ENCODE data around the gene ELL2. TPM values are rescaled to one million over a fixed set of nuclear protein-coding genes. Genes with fewer than 3 reads are reported as not detected.
A peak's percentile ranks its signal among the peaks of the same experiment; 100 is the strongest.

Gene ELL2
- polyA plus RNA-seq, 1 donor, result 49.4 TPM

GRCh38 chr5:95940758-95941682 is 20.6 kb downstream of the ELL2 start:
- peaks cover 3% of the 10 kb centered on the region for H3K4me1 ChIP-seq (ENCODE audit: control insufficient read depth, insufficient read depth, low read length)
- DNase-seq, result no peak

GRCh38 chr5:95939465-95939864 is 22.2 kb downstream of the ELL2 start:
- no peaks in the 10 kb centered on the region for H3K9me3 ChIP-seq (ENCODE audit: control insufficient read depth, low read depth, low read length)
- WGBS (ENCODE audit: insufficient coverage, low lambda C conversion rate), result no CpG with 5 or more reads among the region's 1 CpG
- peaks cover 5% of the 10 kb centered on the region for H3K4me1 ChIP-seq (ENCODE audit: control insufficient read depth, insufficient read depth, low read length)
- H3K4me3 ChIP-seq (ENCODE audit: low read length), result no peak overlapping the region
- H3K36me3 ChIP-seq (ENCODE audit: control insufficient read depth, insufficient read depth, low read length), result peaks cover 7% of the 10 kb centered on the region
- no peak overlapping the region for H3K27ac ChIP-seq (ENCODE audit: low read length)
- no peak for DNase-seq
- H3K27me3 ChIP-seq (ENCODE audit: control insufficient read depth, insufficient read depth, low read length), result no peaks in the 10 kb centered on the region

More at GRCh38 chr5:95940758-95941682, 20.6 kb downstream of the ELL2 start:
- H3K27me3 ChIP-seq (ENCODE audit: control insufficient read depth, insufficient read depth, low read length), result no peaks in the 10 kb centered on the region
- H3K27ac ChIP-seq (ENCODE audit: low read length), result no peak overlapping the region
- no peak overlapping the region for H3K4me3 ChIP-seq (ENCODE audit: low read length)
- peaks cover 7% of the 10 kb centered on the region for H3K36me3 ChIP-seq (ENCODE audit: control insufficient read depth, insufficient read depth, low read length)
- no CpG with 5 or more reads among the region's 3 CpGs for WGBS (ENCODE audit: insufficient coverage, low lambda C conversion rate)
- no peaks in the 10 kb centered on the region for H3K9me3 ChIP-seq (ENCODE audit: control insufficient read depth, low read depth, low read length)

- 100% methylated on average over 1 of the region's 1 CpG for WGBS (ENCODE audit: insufficient coverage, low lambda C conversion rate)
Observed at GRCh38 chr5:95938766-95939165, 22.9 kb downstream of the ELL2 start.

GRCh38 chr5:95938347-95938746 is 23.3 kb downstream of the ELL2 start:
- WGBS (ENCODE audit: insufficient coverage, low lambda C conversion rate), result 100% methylated on average over 1 of the region's 1 CpG
- no peak overlapping the region for H3K27ac ChIP-seq (ENCODE audit: low read length)

More at GRCh38 chr5:95938766-95939165, 22.9 kb downstream of the ELL2 start:
- DNase-seq, result no peak
- H3K4me3 ChIP-seq (ENCODE audit: low read length), result no peak overlapping the region
- H3K36me3 ChIP-seq (ENCODE audit: control insufficient read depth, insufficient read depth, low read length), result peaks cover 7% of the 10 kb centered on the region
- H3K9me3 ChIP-seq (ENCODE audit: control insufficient read depth, low read depth, low read length), result no peaks in the 10 kb centered on the region
- no peak overlapping the region for H3K27ac ChIP-seq (ENCODE audit: low read length)
- H3K4me1 ChIP-seq (ENCODE audit: control insufficient read depth, insufficient read depth, low read length), result peaks cover 6% of the 10 kb centered on the region
- no peaks in the 10 kb centered on the region for H3K27me3 ChIP-seq (ENCODE audit: control insufficient read depth, insufficient read depth, low read length)

GRCh38 chr5:95937607-95938152 is 24.0 kb downstream of the ELL2 start:
- Histone ChIP-seq H3K36me3 (ENCODE audit: control insufficient read depth, insufficient read depth, low read length) (peaks cover 7% of the 10 kb centered on the region), H3K4me3 (ENCODE audit: low read length) (no peak overlapping the region), H3K27me3 (ENCODE audit: control insufficient read depth, insufficient read depth, low read length) (no peaks in the 10 kb centered on the region), H3K4me1 (ENCODE audit: control insufficient read depth, insufficient read depth, low read length) (peaks cover 6% of the 10 kb centered on the region), H3K9me3 (ENCODE audit: control insufficient read depth, low read depth, low read length) (no peaks in the 10 kb centered on the region), H3K27ac (ENCODE audit: low read length) (no peak overlapping the region)
- 67% methylated on average over 2 of the region's 3 CpGs for WGBS (ENCODE audit: insufficient coverage, low lambda C conversion rate)
- no peak for DNase-seq

More at GRCh38 chr5:95938347-95938746, 23.3 kb downstream of the ELL2 start:
- peaks cover 7% of the 10 kb centered on the region for H3K36me3 ChIP-seq (ENCODE audit: control insufficient read depth, insufficient read depth, low read length)
- H3K27me3 ChIP-seq (ENCODE audit: control insufficient read depth, insufficient read depth, low read length), result no peaks in the 10 kb centered on the region
- no peaks in the 10 kb centered on the region for H3K9me3 ChIP-seq (ENCODE audit: control insufficient read depth, low read depth, low read length)
- H3K4me3 ChIP-seq (ENCODE audit: low read length), result no peak overlapping the region
- DNase-seq, result no peak
- H3K4me1 ChIP-seq (ENCODE audit: control insufficient read depth, insufficient read depth, low read length), result peaks cover 6% of the 10 kb centered on the region

GRCh38 chr5:95936812-95937397 is 24.7 kb downstream of the ELL2 start:
- peaks cover 7% of the 10 kb centered on the region for H3K36me3 ChIP-seq (ENCODE audit: control insufficient read depth, insufficient read depth, low read length)
- H3K27ac ChIP-seq (ENCODE audit: low read length), result no peak overlapping the region
- H3K4me3 ChIP-seq (ENCODE audit: low read length), result no peak overlapping the region
- no peak for DNase-seq
- H3K27me3 ChIP-seq (ENCODE audit: control insufficient read depth, insufficient read depth, low read length), result no peaks in the 10 kb centered on the region
- no peaks in the 10 kb centered on the region for H3K9me3 ChIP-seq (ENCODE audit: control insufficient read depth, low read depth, low read length)
- WGBS (ENCODE audit: insufficient coverage, low lambda C conversion rate), result 60% methylated on average over 1 of the region's 5 CpGs
- peaks cover 10% of the 10 kb centered on the region for H3K4me1 ChIP-seq (ENCODE audit: control insufficient read depth, insufficient read depth, low read length)

GRCh38 chr5:95935553-95936100 is 26.0 kb downstream of the ELL2 start:
- no peak overlapping the region for H3K4me3 ChIP-seq (ENCODE audit: low read length)
- no peak for DNase-seq
- H3K27ac ChIP-seq (ENCODE audit: low read length), result no peak overlapping the region
- H3K4me1 ChIP-seq (ENCODE audit: control insufficient read depth, insufficient read depth, low read length), result peaks cover 6% of the 10 kb centered on the region
- H3K36me3 ChIP-seq (ENCODE audit: control insufficient read depth, insufficient read depth, low read length), result no peaks in the 10 kb centered on the region
- no peaks in the 10 kb centered on the region for H3K9me3 ChIP-seq (ENCODE audit: control insufficient read depth, low read depth, low read length)
- 80% methylated on average over 1 of the region's 2 CpGs for WGBS (ENCODE audit: insufficient coverage, low lambda C conversion rate)
- H3K27me3 ChIP-seq (ENCODE audit: control insufficient read depth, insufficient read depth, low read length), result no peaks in the 10 kb centered on the region

- Histone ChIP-seq H3K27ac (ENCODE audit: low read length) (no peak overlapping the region), H3K36me3 (ENCODE audit: control insufficient read depth, insufficient read depth, low read length) (no peaks in the 10 kb centered on the region), H3K27me3 (ENCODE audit: control insufficient read depth, insufficient read depth, low read length) (no peaks in the 10 kb centered on the region), H3K4me3 (ENCODE audit: low read length) (no peak overlapping the region), H3K9me3 (ENCODE audit: control insufficient read depth, low read depth, low read length) (no peaks in the 10 kb centered on the region), H3K4me1 (ENCODE audit: control insufficient read depth, insufficient read depth, low read length) (peaks cover 6% of the 10 kb centered on the region)
- DNase-seq, result peak in 1 of 2 donors; percentile 40
Observed at GRCh38 chr5:95934207-95934804, 27.3 kb downstream of the ELL2 start.

GRCh38 chr5:95932941-95933340 is 28.7 kb downstream of the ELL2 start:
- Histone ChIP-seq H3K27me3 (ENCODE audit: control insufficient read depth, insufficient read depth, low read length) (no peaks in the 10 kb centered on the region), H3K9me3 (ENCODE audit: control insufficient read depth, low read depth, low read length) (no peaks in the 10 kb centered on the region), H3K4me1 (ENCODE audit: control insufficient read depth, insufficient read depth, low read length) (peaks cover 9% of the 10 kb centered on the region), H3K36me3 (ENCODE audit: control insufficient read depth, insufficient read depth, low read length) (no peaks in the 10 kb centered on the region), H3K27ac (ENCODE audit: low read length) (no peak overlapping the region), H3K4me3 (ENCODE audit: low read length) (no peak overlapping the region)
- 100% methylated on average over 2 of the region's 4 CpGs for WGBS (ENCODE audit: insufficient coverage, low lambda C conversion rate)
- DNase-seq, result no peak
